GM21723 (cell line): ENCODE results near the gene SIL1.
A peak's percentile ranks its signal among the peaks of the same experiment; 100 is the strongest.
"Not testable (repeated sequence)": the region's sequence is repeated elsewhere in the genome, so short reads cannot be mapped to it uniquely, and the experiment has no call there.

Experiments
- ATAC-seq: cut with Tn5 transposase; IDR thresholded peaks from one replicate; pipeline ENCODE4 v1.9.1; 2021; ENCODE audit warnings: mild to moderate bottlenecking, moderate library complexity; ENCODE audit not compliant: unreplicated experiment

Gene SIL1

GRCh38 chr5:139038613-139039305 lies 159.4 kb downstream of the SIL1 start:
- ATAC-seq, result no peak

- ATAC-seq, result no peak
Measured at GRCh38 chr5:139037732-139038131, 160.4 kb downstream of the SIL1 start.

GRCh38 chr5:139036332-139036731 lies 161.8 kb downstream of the SIL1 start:
- not testable (repeated sequence) for ATAC-seq

- peak; percentile 60 for ATAC-seq
Measured at GRCh38 chr5:139027150-139027549, 171.0 kb downstream of the SIL1 start.

GRCh38 chr5:139025651-139026050 lies 172.5 kb downstream of the SIL1 start:
- no peak for ATAC-seq

GRCh38 chr5:139023286-139023685 lies 174.9 kb downstream of the SIL1 start:
- no peak for ATAC-seq

GRCh38 chr5:139022528-139022927 lies 175.6 kb downstream of the SIL1 start:
- ATAC-seq, result no peak

GRCh38 chr5:139021346-139021745 lies 176.8 kb downstream of the SIL1 start:
- no peak for ATAC-seq

GRCh38 chr5:139019880-139020279 lies 178.3 kb downstream of the SIL1 start:
- no peak for ATAC-seq

GRCh38 chr5:139019211-139019610 lies 179.0 kb downstream of the SIL1 start:
- ATAC-seq, result no peak

GRCh38 chr5:139017624-139018023 lies 180.5 kb downstream of the SIL1 start:
- no peak for ATAC-seq

- no peak for ATAC-seq
Measured at GRCh38 chr5:139016186-139016585, 182.0 kb downstream of the SIL1 start.

GRCh38 chr5:139014726-139015125 lies 183.4 kb downstream of the SIL1 start:
- ATAC-seq, result no peak

- ATAC-seq, result no peak
Measured at GRCh38 chr5:139012176-139012575, 186.0 kb downstream of the SIL1 start.

- not testable (repeated sequence) for ATAC-seq
Measured at GRCh38 chr5:139011156-139011555, 187.0 kb downstream of the SIL1 start.

- ATAC-seq, result no peak
Measured at GRCh38 chr5:139004374-139005307, 193.5 kb downstream of the SIL1 start.

- ATAC-seq, result no peak
Measured at GRCh38 chr5:138999674-139000073, 198.5 kb downstream of the SIL1 start.

GRCh38 chr5:138998521-138998920 lies 199.6 kb downstream of the SIL1 start:
- ATAC-seq, result no peak

GRCh38 chr5:138996120-138996519 lies 202.0 kb downstream of the SIL1 start:
- ATAC-seq, result no peak

- no peak for ATAC-seq
Measured at GRCh38 chr5:138990986-138991590, 207.1 kb downstream of the SIL1 start.

- no peak for ATAC-seq
Measured at GRCh38 chr5:138989720-138990119, 208.4 kb downstream of the SIL1 start.
